Measurements from ENCODE around the gene UBALD2. TPM values are rescaled to one million over a fixed set of nuclear protein-coding genes. Genes with fewer than 3 reads are reported as not detected.
"Not testable (repeated sequence)": the region's sequence is repeated elsewhere in the genome, so short reads cannot be mapped to it uniquely, and the experiment has no call there.

UBALD2 gene
- total and polyA plus RNA-seq, 2 donors (not counting 1 experiment from before 2014, with no cell fraction given): 4.1 to 7.3 TPM

GRCh38 chr17:76297436-76297835, 32.3 kb downstream of the UBALD2 start:
- TF ChIP-seq CTCF (conservative IDR thresholded peaks at IDR 0.05 in 1 of 2, IDR thresholded peaks at IDR 0.05 in 1 of 2; ENCODE audit: low read depth in 1 of 2, low read length in 2 of 2) (no peak), EZH2 (IDR thresholded peaks at IDR 0.05; ENCODE audit: low read length, missing control alignments) (no peak)
- Histone ChIP-seq H3K9me3 (ENCODE audit: control insufficient read depth, insufficient read depth, low read depth, low read length) (no peaks in the 10 kb centered on the region), H3K4me1 (ENCODE audit: control insufficient read depth, extremely low read depth, insufficient read depth, low read length) (no peaks in the 10 kb centered on the region), H3K27ac (ENCODE audit: insufficient read depth, low read length) (no peak overlapping the region), H3K36me3 (ENCODE audit: control insufficient read depth, insufficient read depth, low read length) (no peaks in the 10 kb centered on the region), H3K79me2 (ENCODE audit: control insufficient read depth, insufficient read depth, low read length) (no peaks in the 10 kb centered on the region), H3K27me3 (ENCODE audit: control insufficient read depth, insufficient read depth, low read length) (no peaks in the 10 kb centered on the region), H3K4me2 (ENCODE audit: extremely low read depth, insufficient read depth, low read length) (no peak overlapping the region), H3K9ac (ENCODE audit: insufficient read depth, low read length) (no peak overlapping the region), H4K20me1 (ENCODE audit: control insufficient read depth, extremely low read depth, insufficient read depth, low read length) (no peaks in the 10 kb centered on the region), H3K4me3 (replicated peaks in 1 of 4; ENCODE audit: control extremely low read depth in 1 of 4, insufficient read depth in 1 of 4, low read depth in 3 of 4, low read length in 4 of 4) (no peak overlapping the region), H2AFZ (ENCODE audit: low read length) (no peak overlapping the region)
- no peak for DNase-seq (ENCODE audit: low read depth in 2 of 2)

GRCh38 chr17:76304226-76305134, 39.3 kb downstream of the UBALD2 start:
- H3K9ac ChIP-seq (ENCODE audit: insufficient read depth, low read length): no peak overlapping the region
- H3K9me3 ChIP-seq (ENCODE audit: control insufficient read depth, insufficient read depth, low read depth, low read length): no peaks in the 10 kb centered on the region
- H3K79me2 ChIP-seq (ENCODE audit: control insufficient read depth, insufficient read depth, low read length): no peaks in the 10 kb centered on the region
- no peak overlapping the region for H3K27ac ChIP-seq (ENCODE audit: insufficient read depth, low read length)
- H3K4me3 ChIP-seq (replicated peaks in 1 of 4; ENCODE audit: control extremely low read depth in 1 of 4, insufficient read depth in 1 of 4, low read depth in 3 of 4, low read length in 4 of 4): no peak overlapping the region
- H3K36me3 ChIP-seq (ENCODE audit: control insufficient read depth, insufficient read depth, low read length): no peaks in the 10 kb centered on the region
- H4K20me1 ChIP-seq (ENCODE audit: control insufficient read depth, extremely low read depth, insufficient read depth, low read length): no peaks in the 10 kb centered on the region
- no peaks in the 10 kb centered on the region for H3K4me1 ChIP-seq (ENCODE audit: control insufficient read depth, extremely low read depth, insufficient read depth, low read length)
- H3K4me2 ChIP-seq (ENCODE audit: extremely low read depth, insufficient read depth, low read length): no peak overlapping the region
- H2AFZ ChIP-seq (ENCODE audit: low read length): no peak overlapping the region
- no peak for DNase-seq (ENCODE audit: low read depth in 2 of 2)
- TF ChIP-seq EZH2 (IDR thresholded peaks at IDR 0.05; ENCODE audit: low read length, missing control alignments) (no peak), CTCF (conservative IDR thresholded peaks at IDR 0.05 in 1 of 2, IDR thresholded peaks at IDR 0.05 in 1 of 2; ENCODE audit: low read depth in 1 of 2, low read length in 2 of 2) (no peak)
- no peaks in the 10 kb centered on the region for H3K27me3 ChIP-seq (ENCODE audit: control insufficient read depth, insufficient read depth, low read length)

GRCh38 chr17:76305135-76305454, 39.9 kb downstream of the UBALD2 start:
- not testable (repeated sequence) for H3K9ac ChIP-seq (ENCODE audit: insufficient read depth, low read length); H3K4me3 ChIP-seq (replicated peaks in 1 of 4; ENCODE audit: control extremely low read depth in 1 of 4, insufficient read depth in 1 of 4, low read depth in 3 of 4, low read length in 4 of 4); H3K27ac ChIP-seq (ENCODE audit: insufficient read depth, low read length); H3K4me2 ChIP-seq (ENCODE audit: extremely low read depth, insufficient read depth, low read length); H2AFZ ChIP-seq (ENCODE audit: low read length); H3K36me3 ChIP-seq (ENCODE audit: control insufficient read depth, insufficient read depth, low read length); H3K27me3 ChIP-seq (ENCODE audit: control insufficient read depth, insufficient read depth, low read length); H3K9me3 ChIP-seq (ENCODE audit: control insufficient read depth, insufficient read depth, low read depth, low read length); H3K4me1 ChIP-seq (ENCODE audit: control insufficient read depth, extremely low read depth, insufficient read depth, low read length); H4K20me1 ChIP-seq (ENCODE audit: control insufficient read depth, extremely low read depth, insufficient read depth, low read length); DNase-seq (ENCODE audit: low read depth in 2 of 2); H3K79me2 ChIP-seq (ENCODE audit: control insufficient read depth, insufficient read depth, low read length)
